Endothelial cell of umbilical vein (primary cell): ENCODE results near the gene CHST12. TPM values are rescaled to one million over a fixed set of nuclear protein-coding genes. Genes with fewer than 3 reads are reported as not detected.

Source experiments
- BruUV-seq: library from RNA; stranded (reverse); fragments of 400-500 nt; replicated peaks from 2 replicates; lab custom pipeline; 2021; lab: Mats Ljungman, UMichigan
- CTCF ChIA-PET: fragments of 300-600, 350-600 bp; sonication (Branson Sonifier 250); formaldehyde crosslinking; loops from one replicate; lab custom pipeline; 2021; ENCODE audit warnings: antibody characterized with exemption, inconsistent platforms; lab: Charles Lee
- POLR2A ChIA-PET: fragments of 300-600, 350-600 bp; sonication (Branson Sonifier 250); formaldehyde crosslinking; loops from one replicate; lab custom pipeline; 2021; ENCODE audit warnings: antibody characterized with exemption, inconsistent platforms; lab: Charles Lee
- DNase-seq: peaks from one replicate; pipeline ENCODE4 v3.0.0-alpha.2; 2011; ENCODE audit warnings: low read depth, low spot score
- FAIRE-seq: peaks from 2 replicates; lab custom pipeline; 2011; peaks lifted over from hg19 to GRCh38; lab: Jason Lieb, UNC
- H2AFZ ChIP-seq: 2 replicates; pipeline ENCODE4 v1.6.0; 2012; ENCODE audit warnings: low read depth, low read length, control low read depth, inconsistent platforms
- H3K27ac ChIP-seq: 2 replicates; pipeline ENCODE4 v1.5.1; 2011; ENCODE audit warnings: low read depth, mild to moderate bottlenecking, control low read depth, low read length, moderate library complexity; ENCODE audit not compliant: insufficient read depth
- H3K27me3 ChIP-seq, 2 experiments: 2 replicates each; pipeline versions ENCODE4 v1.6.0 to v1.6.1; 2011; ENCODE audit warnings: low read length in 2 of 2, mixed read lengths in 1 of 2; ENCODE audit not compliant: control insufficient read depth in 2 of 2, insufficient read depth in 2 of 2
- H3K36me3 ChIP-seq, 2 experiments: 2 replicates in 1 of 2; 3 replicates in 1 of 2; pipeline ENCODE4 v1.5.1; 2011; ENCODE audit warnings: low read length in 2 of 2, mild to moderate bottlenecking in 1 of 2, moderate library complexity in 1 of 2; ENCODE audit not compliant: control insufficient read depth in 2 of 2, insufficient read depth in 2 of 2; ENCODE audit errors: extremely low read depth in 1 of 2
- H3K4me1 ChIP-seq: 3 replicates; pipeline ENCODE4 v1.5.1; 2011; ENCODE audit warnings: mild to moderate bottlenecking, low read length; ENCODE audit not compliant: control insufficient read depth, insufficient read depth; ENCODE audit errors: extremely low read depth
- H3K4me2 ChIP-seq: 2 replicates; pipeline ENCODE4 v1.6.1; 2011; ENCODE audit warnings: low read length, control low read depth, mixed read lengths; ENCODE audit not compliant: insufficient read depth
- H3K4me3 ChIP-seq, 3 experiments: fragments of 200-600 bp in 1 of 3; sonication (generic), shearing (Covaris generic) in 1 of 3; replicated peaks in 1 of 3; 2 replicates each; pipeline ENCODE4 v1.5.1; 2011 to 2016; ENCODE audit warnings: control low read depth in 3 of 3, low read length in 3 of 3, mild to moderate bottlenecking in 2 of 3, inconsistent platforms in 1 of 3, low read depth in 1 of 3, moderate library complexity in 1 of 3; ENCODE audit not compliant: insufficient read depth in 1 of 3
- H3K79me2 ChIP-seq: 2 replicates; pipeline ENCODE4 v1.6.0; 2012; ENCODE audit warnings: low read length, inconsistent platforms; ENCODE audit not compliant: control insufficient read depth, insufficient read depth
- H3K9ac ChIP-seq: replicated peaks from 2 replicates; pipeline ENCODE3; 2011; ENCODE audit warnings: low read length, control low read depth; ENCODE audit not compliant: insufficient read depth; ENCODE audit errors: extremely low read depth
- H3K9me1 ChIP-seq: replicated peaks from 3 replicates; pipeline ENCODE4 v1.6.0; 2011; ENCODE audit warnings: mild to moderate bottlenecking, low read length; ENCODE audit not compliant: control insufficient read depth, insufficient read depth; ENCODE audit errors: extremely low read depth
- H3K9me3 ChIP-seq: replicated peaks from 2 replicates; pipeline ENCODE4 v1.5.1; 2012; ENCODE audit warnings: low read length, inconsistent platforms; ENCODE audit not compliant: control insufficient read depth, insufficient read depth
- H4K20me1 ChIP-seq: replicated peaks from 2 replicates; pipeline ENCODE3; 2011; ENCODE audit warnings: mild to moderate bottlenecking, low read length; ENCODE audit not compliant: control insufficient read depth, insufficient read depth; ENCODE audit errors: extremely low read depth
- EZH2 ChIP-seq: IDR thresholded peaks from 2 replicates; pipeline ENCODE4 v1.6.1; 2012; ENCODE audit warnings: borderline replicate concordance, low read depth, mild to moderate bottlenecking, moderate library complexity, low read length, inconsistent platforms; ENCODE audit not compliant: severe bottlenecking
- FOS ChIP-seq: IDR thresholded peaks from 2 replicates; pipeline ENCODE4 v1.6.1; 2011; ENCODE audit warnings: mild to moderate bottlenecking, low read length, moderate library complexity, borderline replicate concordance; ENCODE audit not compliant: insufficient read depth
- GATA2 ChIP-seq: IDR thresholded peaks from 2 replicates; pipeline ENCODE4 v1.7.0; 2011; ENCODE audit warnings: low read depth, mild to moderate bottlenecking, moderate library complexity, mixed read lengths, low read length; ENCODE audit not compliant: insufficient read length, insufficient read depth
- JUN ChIP-seq: IDR thresholded peaks from 2 replicates; pipeline ENCODE4 v1.6.1; 2011; ENCODE audit warnings: borderline replicate concordance, low read depth; ENCODE audit not compliant: insufficient read length, insufficient read depth
- MAX ChIP-seq: IDR thresholded peaks from 2 replicates; pipeline ENCODE4 v1.6.1; 2011; ENCODE audit not compliant: insufficient read depth, insufficient read length
- MYC ChIP-seq: IDR thresholded peaks from one replicate; pipeline ENCODE4 v1.6.1; 2011; ENCODE audit warnings: mild to moderate bottlenecking, low read depth, low read length
- POLR2A ChIP-seq: IDR thresholded peaks from 2 replicates; pipeline ENCODE4 v1.6.1; 2012; ENCODE audit warnings: low read depth, mild to moderate bottlenecking, control low read depth, low read length
- POLR2AphosphoS5 ChIP-seq: IDR thresholded peaks from 2 replicates; pipeline ENCODE4 v1.6.1; 2012; ENCODE audit warnings: low read depth, mild to moderate bottlenecking, control low read depth, low read length, moderate library complexity; ENCODE audit not compliant: insufficient read depth
- dilution Hi-C: fragments of 300-500 bp; cut with MboI; formaldehyde crosslinking; loops from one replicate; pipeline ENCODE4 v1.15.0; 2019; ENCODE audit warnings: low sequenced_read_pairs; ENCODE audit not compliant: extremely low pct_ligation_motif_present
- intact Hi-C: fragments of 100-400 bp; cut with micrococcal nuclease; formaldehyde crosslinking; loops from one replicate; pipeline ENCODE4 v1.10.0; 2022
- polyA plus RNA-seq, 4 experiments: library from polyadenylated mRNA; depleted of rRNA in 3 of 4; stranded (reverse) in 3 of 4; unstranded in 1 of 4; fragments of >200 nt; gene quantifications; 2 replicates each; pipeline versions ENCODE4 v1.2.1 to v1.2.3, GENCODE V29; 2011 to 2012; ENCODE audit warnings: missing spikeins in 1 of 4
- total RNA-seq: library from RNA; stranded (reverse); gene quantifications from 2 replicates; pipeline ENCODE4 v1.2.3, GENCODE V29; 2021
- TF ChIP-seq, protein P1 (sequence below), 2 donors: IDR thresholded peaks; 1 replicate in 1 of 2; 2 replicates in 1 of 2; pipeline ENCODE4 v1.5.1; 2011; ENCODE audit warnings: low read length in 2 of 2, mild to moderate bottlenecking in 2 of 2, moderate library complexity in 2 of 2, control low read depth in 1 of 2, inconsistent platforms in 1 of 2, low read depth in 1 of 2; ENCODE audit not compliant: insufficient read depth in 1 of 2; ENCODE audit errors: extremely low read depth in 1 of 2

The CHST12 gene
- total and polyA plus RNA-seq, 2 donors (not counting 3 experiments of a cell fraction or from before 2014, with no cell fraction given), result 30.2 to 52.6 TPM

DNA sequence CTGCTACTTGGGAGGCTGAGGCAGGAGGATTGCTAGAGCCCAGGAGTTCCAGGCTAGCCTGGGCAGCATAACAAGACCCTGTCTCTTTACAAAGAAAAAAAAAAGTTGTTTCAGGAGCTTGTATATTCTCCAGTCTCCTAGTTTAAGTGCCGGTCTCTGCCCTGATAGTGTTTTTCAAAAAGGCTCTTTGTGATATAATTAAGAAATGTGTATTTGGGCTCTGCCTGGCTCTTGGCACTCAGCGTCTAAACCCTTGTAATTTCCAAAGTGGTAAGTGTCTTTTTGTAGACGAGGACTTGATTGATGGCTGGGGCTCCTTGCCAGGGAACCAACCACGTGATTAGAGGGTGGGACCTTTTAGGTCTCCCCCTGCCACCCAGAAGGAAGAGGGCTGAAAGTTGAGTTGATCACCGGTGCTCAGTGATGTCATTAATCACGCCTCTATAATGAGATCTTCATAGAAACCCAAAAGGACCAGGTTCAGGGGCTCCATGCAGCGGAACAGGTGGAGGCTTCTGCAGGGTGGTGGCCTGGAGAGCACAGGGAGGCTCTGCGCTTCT is 44.4 kb upstream of the CHST12 start:
- no peak overlapping the region for H3K27ac ChIP-seq
- H3K79me2 ChIP-seq, result peaks cover 71% of the 10 kb centered on the region
- H3K4me3 ChIP-seq, result no peak overlapping the region
- no peaks in the 10 kb centered on the region for H3K9me1 ChIP-seq
- H3K27me3 ChIP-seq, result no peaks in the 10 kb centered on the region
- dilution Hi-C loops, result no loop called here
- H2AFZ ChIP-seq, result no peak overlapping the region
- TF ChIP-seq EZH2, result no peak
- intact Hi-C loops, result no loop called here
- no TSS peak for BruUV-seq
- CTCF ChIA-PET, result interaction anchor here (1.9 kb wide), 1 partner anchor 111 kb away, joined by 6 read pairs; no protein-coding TSS in a partner anchor
- no peaks in the 10 kb centered on the region for H3K9me3 ChIP-seq
- peaks cover 11% of the 10 kb centered on the region for H3K4me1 ChIP-seq
- DNase-seq (no peak), FAIRE-seq (no peak)
- POLR2A ChIA-PET, result no interaction called here
- no peak overlapping the region for H3K4me2 ChIP-seq
- H3K36me3 ChIP-seq, result peaks cover 11 to 12% of the 10 kb centered on the region in 2 experiments
- H3K9ac ChIP-seq, result no peak overlapping the region
- H4K20me1 ChIP-seq, result no peaks in the 10 kb centered on the region

DNA sequence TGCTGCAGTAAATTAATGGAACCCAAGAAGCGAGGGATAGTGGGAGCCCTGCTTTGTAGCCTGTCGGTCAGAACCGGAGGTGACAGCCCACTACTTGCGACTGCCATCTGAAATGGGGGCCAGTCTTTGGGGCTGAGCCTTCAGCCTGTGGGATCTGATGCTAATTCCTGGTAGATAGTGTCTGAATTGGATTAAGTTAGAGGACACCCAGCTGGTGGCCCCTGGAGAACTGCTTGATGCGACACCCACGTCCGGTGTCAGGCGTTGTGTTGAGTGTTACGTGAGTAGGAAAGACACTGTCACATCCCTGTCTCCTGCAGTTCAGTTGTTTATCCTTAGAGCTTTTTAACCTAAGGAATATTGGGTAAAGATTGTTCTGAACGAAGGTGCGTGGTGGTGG is 43.8 kb upstream of the CHST12 start:
- H3K9me1 ChIP-seq, result no peaks in the 10 kb centered on the region
- POLR2A ChIA-PET, result no interaction called here
- H3K4me1 ChIP-seq, result peaks cover 11% of the 10 kb centered on the region
- no peaks in the 10 kb centered on the region for H3K9me3 ChIP-seq
- dilution Hi-C loops, result no loop called here
- H3K27me3 ChIP-seq, result no peaks in the 10 kb centered on the region
- no peak overlapping the region for H3K4me2 ChIP-seq
- H3K4me3 ChIP-seq, result no peak overlapping the region
- CTCF ChIA-PET, result interaction anchor here (1.2 to 1.9 kb wide), 2 partner anchors 111 to 781 kb away, joined by 3 to 6 read pairs; no protein-coding TSS in a partner anchor
- H2AFZ ChIP-seq, result no peak overlapping the region
- no peak overlapping the region for H3K27ac ChIP-seq
- TF ChIP-seq POLR2A, result no peak
- TF ChIP-seq POLR2AphosphoS5, result no peak
- TF ChIP-seq MAX, result no peak
- TF ChIP-seq, protein P1, sequence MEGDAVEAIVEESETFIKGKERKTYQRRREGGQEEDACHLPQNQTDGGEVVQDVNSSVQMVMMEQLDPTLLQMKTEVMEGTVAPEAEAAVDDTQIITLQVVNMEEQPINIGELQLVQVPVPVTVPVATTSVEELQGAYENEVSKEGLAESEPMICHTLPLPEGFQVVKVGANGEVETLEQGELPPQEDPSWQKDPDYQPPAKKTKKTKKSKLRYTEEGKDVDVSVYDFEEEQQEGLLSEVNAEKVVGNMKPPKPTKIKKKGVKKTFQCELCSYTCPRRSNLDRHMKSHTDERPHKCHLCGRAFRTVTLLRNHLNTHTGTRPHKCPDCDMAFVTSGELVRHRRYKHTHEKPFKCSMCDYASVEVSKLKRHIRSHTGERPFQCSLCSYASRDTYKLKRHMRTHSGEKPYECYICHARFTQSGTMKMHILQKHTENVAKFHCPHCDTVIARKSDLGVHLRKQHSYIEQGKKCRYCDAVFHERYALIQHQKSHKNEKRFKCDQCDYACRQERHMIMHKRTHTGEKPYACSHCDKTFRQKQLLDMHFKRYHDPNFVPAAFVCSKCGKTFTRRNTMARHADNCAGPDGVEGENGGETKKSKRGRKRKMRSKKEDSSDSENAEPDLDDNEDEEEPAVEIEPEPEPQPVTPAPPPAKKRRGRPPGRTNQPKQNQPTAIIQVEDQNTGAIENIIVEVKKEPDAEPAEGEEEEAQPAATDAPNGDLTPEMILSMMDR (IDR thresholded peaks at IDR 0.05; ENCODE audit: extremely low read depth in 1 of 2, insufficient read depth in 1 of 2, low read depth in 1 of 2, low read length in 2 of 2), result no peak
- no peak for TF ChIP-seq FOS
- no peak for TF ChIP-seq GATA2
- no peak for TF ChIP-seq JUN
- no peak for TF ChIP-seq MYC
- no peak for TF ChIP-seq EZH2
- no peak overlapping the region for H3K9ac ChIP-seq
- DNase-seq (no peak), FAIRE-seq (no peak)
- H3K79me2 ChIP-seq, result peaks cover 73% of the 10 kb centered on the region
- BruUV-seq, result no TSS peak
- intact Hi-C loops, result loop anchor here (5.0 kb wide), 1 partner anchor 697 kb away; no protein-coding TSS in a partner anchor
- H3K36me3 ChIP-seq, result peaks cover 11 to 17% of the 10 kb centered on the region in 2 experiments
- H4K20me1 ChIP-seq, result no peaks in the 10 kb centered on the region
